GM10847 (cell line): ENCODE measurements around the gene GARIN3.

Experiments used
- POLR2A ChIP-seq: IDR thresholded peaks from 2 replicates; pipeline ENCODE4 v1.6.1; 2011; ENCODE audit not compliant: insufficient read length; ENCODE audit errors: extremely low read depth

Gene GARIN3

DNA sequence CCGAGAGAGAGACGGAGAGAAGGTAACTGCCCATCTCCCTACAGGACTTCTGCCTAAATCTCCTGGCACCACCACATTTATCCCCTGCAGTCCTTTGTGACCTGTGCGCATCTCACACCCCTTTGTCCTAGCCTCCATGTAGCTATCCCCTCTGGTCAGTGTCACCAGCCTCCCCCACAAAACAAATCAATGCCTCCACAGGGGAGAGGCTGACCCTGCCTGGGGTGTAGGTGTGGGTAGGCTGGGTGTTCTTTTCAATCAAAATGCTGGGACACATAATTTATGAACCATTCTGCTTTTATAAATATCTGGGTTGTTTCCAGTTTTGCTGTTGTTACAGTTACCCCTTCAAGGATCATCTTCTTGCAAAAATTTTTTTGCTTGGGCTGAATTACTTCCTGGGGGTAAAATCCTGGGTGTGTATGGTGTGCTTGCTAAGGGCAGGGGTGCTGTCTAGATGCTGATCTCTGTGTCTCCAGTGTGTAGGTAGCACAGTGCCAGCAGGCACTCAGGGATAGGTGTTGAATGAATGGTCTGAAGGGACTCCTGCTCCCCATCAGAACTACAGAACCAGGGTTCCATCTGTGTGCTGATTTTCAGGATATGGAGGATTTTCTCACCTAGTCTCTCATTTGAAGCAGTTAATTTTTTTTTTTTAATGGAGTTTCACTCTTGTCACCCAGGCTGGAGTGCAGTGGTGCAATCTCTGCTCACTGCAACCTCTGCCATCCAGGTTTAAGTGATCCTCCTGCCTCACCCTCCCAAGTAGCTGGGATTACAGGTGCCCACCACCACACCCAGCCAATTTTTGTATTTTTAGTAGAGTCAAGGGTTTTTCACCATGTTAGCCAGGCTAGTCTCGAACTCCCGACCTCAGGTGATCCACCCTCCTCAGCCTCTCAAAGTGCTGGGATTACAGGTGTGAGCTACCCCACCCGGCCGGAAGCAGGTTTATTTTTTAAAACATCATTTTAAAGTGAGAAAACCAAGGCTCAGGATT, at the start of gene GARIN3:
Gene GARIN3 (minus strand): TSS at position 51 of the 1,000 bp plus-strand sequence. CDS start 96 bp downstream, outside the sequence.
- TF ChIP-seq POLR2A = no peak

DNA sequence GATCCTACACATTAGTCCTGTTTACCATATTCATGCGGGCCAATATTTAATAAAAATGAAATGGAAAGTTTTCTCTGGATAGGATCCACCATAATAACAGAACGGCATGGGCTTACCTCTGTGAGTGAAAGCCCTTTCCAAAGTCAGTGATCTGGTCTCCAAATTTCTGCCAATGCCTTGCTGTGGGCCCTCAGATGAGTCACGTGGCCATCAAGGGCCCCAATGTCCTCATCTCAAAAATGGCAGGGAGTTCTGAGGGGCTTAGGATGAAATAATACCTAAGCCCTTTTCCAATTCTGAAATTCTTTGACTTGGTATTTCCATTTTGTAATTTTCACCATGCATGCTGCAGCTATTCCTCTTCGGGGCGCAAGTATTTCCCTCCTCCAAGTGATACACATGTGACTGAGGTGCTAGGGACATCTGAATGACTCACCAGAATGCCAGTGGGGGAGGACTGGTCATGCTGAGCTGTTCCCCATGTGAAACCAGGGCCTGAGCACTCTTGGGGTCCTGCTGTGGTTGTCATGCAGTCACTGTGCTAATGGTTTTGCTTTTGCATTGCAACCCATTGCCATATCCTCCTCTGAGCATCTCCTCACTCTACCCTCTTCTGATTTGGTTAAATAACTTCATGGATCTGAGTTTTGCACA, 49.6 kb upstream of the GARIN3 start:
- TF ChIP-seq POLR2A = no peak

DNA sequence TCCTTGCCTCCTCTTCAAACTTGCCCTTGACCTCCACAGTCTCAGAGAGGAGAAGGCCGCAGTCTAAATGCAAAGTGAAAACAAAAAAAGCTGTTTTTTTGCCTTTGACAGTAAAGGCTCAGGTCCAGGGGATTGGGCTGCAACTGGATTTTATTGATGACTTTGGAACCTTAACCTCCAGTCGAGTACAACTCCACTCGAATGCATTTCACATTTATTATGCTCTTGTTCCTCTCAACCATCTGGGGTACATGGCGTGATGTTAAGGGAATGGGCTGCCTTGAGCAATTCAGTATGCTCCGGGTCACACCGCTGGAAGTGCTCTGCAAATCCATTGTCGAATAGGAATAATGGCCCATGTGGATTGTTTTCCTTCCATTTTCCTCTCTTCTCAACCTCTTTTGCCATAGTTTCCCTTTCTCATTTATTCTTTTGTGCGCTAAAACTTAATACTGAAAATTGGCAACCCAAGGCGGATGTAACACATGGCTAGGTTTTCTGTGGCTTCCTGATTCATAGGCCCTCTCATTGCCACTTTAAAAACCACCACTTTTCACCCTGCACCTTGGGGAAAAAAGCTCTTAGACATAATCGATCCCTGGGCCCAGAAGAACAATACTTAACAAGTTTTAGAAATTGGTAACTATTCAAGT, 48.9 kb upstream of the GARIN3 start:
- no peak for TF ChIP-seq POLR2A

DNA sequence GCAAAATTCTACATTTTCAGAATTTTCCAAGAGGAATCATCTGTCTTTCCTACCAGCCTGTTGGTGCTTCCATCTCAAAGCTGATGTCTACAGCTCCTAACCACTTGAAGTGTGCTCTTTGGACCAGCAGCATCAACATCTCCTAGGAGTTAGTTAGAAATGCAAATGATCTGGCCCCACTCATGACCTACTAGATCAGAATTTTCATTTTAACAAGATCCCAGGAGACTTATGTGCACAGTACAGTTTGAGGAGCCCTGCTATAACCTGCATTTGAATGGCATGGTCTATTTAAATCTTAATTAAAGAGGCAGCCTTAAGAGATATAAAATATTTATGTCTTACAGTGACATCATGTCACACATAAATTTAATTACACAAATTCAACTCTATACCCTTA, 48.4 kb upstream of the GARIN3 start:
- no peak for TF ChIP-seq POLR2A

DNA sequence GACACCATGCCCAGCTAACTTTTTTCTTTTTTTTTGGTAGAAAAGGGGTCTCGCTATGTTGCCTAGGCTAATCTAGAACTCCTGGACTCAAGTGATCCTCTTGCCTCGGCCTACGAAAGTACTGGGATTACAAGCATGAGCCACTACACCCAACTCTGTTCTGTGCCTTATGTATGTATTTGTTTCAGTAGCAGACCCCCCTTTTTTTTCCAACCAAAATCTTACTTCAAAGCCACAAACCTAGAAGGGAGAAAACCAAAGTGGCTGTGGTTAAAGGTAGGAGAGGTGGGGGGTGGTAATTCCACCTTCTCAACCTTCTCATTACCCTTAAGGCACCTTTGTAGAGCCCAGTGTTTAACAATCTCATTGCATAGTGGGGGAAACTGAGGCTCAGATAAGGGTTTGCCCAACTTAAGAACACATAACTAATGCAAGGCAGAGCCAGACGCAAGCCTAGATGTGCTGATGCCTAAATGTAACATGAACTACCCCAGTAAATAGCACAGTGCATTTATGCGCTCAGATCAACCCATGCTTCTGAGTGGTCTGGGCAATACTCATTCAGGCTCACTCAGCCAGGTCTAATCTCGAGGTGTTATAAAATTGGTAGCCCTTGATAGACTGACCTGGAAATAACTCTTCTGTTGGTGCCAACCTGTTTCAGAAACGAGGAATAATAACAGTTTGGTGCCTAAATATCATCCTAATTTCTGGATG, 47.6 kb upstream of the GARIN3 start:
- TF ChIP-seq POLR2A = no peak

DNA sequence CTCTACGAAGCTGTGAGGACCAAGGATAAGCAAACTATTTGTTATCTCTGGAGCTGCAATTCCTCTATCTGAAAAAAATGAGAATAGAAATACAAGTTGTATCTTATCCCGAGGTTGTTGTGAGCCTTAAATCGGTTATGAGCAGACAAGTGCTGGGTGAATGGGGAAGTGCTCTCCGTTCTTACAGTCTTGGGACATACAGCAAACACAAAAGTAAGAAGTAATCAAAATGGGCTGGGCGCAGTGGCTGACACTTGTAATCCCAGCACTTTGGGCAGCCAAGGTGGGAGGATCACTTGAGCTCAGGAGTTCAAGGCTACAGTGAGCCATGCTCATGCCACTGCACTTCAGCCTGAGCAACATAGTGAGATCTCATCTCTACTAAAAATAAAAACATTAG, 46.2 kb upstream of the GARIN3 start:
- no peak for TF ChIP-seq POLR2A

DNA sequence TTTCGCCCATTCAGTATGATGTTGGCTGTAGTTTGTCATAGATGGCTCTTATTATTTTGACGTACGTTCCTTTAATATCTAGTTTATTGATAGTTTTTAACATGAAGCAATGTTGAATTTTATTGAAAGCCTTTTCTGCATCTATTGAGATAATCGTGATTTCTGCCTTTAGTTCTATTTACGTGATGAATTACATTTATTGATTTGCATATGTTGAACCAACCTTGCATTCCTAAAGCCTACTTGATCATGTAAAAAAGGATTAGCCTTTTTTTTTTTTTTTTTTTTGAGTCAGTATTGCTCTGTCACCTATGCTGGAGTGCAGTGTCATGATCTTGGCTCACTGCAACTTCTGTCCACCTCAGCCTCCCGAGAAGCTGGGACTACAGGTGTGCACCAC, 39.6 kb upstream of the GARIN3 start:
- TF ChIP-seq POLR2A = no peak

DNA sequence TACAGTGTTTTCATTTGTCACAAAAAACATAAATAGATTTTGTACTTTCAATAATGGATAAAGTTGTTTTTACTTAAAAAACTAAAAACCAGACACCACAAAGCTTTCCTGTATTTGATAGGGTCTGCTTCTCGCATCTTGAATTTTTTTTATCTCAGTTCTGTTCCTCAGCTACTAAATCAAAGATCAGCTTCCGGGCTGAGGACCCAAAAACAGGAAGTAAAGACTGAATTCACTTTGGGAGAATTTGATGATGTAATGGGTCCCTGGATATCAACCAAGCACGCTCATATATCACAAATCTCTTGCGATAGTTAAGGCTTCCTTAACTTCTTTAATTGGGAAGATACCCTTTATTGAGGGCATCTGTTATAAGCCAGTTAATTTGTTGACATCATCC, 38.7 kb upstream of the GARIN3 start:
- no peak for TF ChIP-seq POLR2A

DNA sequence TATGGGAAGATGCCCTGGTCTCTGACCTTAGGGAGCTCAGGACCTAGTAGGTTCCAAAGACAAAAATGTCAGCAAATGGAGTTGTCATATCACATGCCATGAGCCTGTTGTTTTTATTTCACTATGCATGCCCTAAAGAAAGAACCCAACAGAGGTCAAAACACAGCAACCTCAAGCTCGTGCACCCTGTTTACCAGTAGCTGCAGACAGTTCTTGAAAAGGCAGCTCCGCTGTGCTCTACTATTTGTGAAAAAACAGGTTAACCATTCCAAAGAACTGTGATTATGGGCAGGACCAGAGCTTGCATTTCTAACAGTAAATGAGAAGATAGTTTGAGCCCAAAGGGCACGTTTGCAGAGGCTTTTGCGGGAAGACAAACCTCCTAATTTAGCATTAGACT, 37.4 kb upstream of the GARIN3 start:
- TF ChIP-seq POLR2A = no peak

DNA sequence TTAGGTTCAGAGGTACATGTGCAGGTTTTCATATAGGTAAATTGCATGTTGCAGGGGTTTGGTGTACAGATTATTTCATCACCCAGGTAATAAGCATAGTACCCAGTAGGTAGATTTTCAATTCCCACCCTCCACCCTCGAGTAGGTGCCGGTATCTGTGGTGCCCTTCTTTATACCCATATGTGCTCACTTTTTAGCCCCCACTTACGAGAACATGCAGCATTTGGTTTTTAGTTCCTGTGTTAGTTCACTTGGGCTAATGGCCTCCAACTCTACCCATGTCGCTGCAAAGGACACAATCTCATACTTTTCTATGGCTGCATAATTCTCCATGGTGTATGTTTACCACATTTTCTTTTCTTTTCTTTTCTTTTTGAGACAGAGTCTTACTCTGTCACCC, 35.8 kb upstream of the GARIN3 start:
- no peak for TF ChIP-seq POLR2A

DNA sequence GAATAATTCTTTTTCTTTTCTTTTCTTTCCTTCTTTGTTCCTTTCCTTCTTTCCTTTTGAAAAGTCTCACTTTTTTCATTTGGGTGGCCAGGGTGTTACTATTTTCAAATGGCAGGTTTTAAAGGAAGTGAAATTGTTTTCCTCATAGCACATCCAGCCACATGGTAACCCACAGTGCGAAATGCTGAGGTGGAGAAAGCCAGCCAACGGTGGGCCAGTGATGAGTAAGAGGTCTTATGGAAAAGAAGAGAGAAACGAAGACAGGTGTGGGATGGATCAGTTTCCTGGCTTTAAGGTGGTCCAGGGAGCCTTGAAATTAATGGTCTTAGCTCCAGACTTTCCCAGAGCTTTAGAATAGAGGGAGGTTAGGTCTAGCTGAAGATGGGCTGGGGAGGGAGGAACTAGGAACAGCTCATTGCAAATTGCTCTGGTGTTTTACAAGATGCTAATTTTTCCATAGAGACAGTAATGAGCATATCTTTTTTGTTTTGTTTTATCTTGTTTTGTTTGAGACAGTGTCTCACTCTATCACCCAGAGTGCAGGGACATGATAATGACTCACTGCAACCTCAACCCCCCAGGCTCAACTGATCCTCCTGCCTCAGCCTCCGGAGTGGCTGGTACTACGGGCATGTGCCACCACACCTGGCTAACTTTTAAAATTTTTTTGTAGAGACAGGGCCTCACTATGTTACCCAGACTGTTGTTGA, 32.4 kb upstream of the GARIN3 start:
- TF ChIP-seq POLR2A = no peak

DNA sequence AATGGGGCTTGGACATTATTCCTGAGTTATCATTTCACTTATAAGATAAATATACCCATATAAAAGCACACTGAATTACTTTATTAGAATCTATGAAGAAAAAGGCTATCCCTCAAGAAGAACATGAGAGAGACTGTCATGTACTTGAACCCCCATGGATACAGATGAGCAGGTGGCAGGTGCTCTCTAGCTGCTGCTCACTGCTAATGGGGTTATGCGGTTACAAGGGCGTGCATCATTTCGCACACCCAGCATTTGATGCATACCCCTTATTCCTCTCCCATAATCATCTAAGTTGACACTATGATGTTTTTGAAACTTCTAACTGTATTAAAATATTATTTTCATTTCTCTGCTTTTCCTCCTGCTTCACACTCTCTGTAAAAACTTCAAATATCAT, 31.0 kb upstream of the GARIN3 start:
- TF ChIP-seq POLR2A = no peak

DNA sequence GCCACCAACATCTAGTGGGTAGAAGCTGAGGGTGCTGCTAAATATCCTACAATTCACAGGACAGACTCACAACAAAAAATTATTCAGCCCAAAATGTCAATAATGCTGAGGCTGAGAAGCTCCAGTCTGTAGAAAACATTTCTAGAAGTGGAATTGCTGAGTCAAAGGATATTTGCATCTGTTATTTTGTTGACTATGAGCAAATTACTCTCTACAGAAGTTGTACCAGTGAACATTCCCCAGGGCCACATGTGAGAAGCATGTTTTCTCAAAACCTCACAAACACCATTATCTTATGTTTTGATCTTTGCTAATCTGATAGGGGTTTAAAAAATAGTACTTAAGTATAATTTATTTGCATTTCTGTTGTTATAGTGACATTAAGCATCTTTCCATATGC, 30.0 kb upstream of the GARIN3 start:
- TF ChIP-seq POLR2A = no peak

DNA sequence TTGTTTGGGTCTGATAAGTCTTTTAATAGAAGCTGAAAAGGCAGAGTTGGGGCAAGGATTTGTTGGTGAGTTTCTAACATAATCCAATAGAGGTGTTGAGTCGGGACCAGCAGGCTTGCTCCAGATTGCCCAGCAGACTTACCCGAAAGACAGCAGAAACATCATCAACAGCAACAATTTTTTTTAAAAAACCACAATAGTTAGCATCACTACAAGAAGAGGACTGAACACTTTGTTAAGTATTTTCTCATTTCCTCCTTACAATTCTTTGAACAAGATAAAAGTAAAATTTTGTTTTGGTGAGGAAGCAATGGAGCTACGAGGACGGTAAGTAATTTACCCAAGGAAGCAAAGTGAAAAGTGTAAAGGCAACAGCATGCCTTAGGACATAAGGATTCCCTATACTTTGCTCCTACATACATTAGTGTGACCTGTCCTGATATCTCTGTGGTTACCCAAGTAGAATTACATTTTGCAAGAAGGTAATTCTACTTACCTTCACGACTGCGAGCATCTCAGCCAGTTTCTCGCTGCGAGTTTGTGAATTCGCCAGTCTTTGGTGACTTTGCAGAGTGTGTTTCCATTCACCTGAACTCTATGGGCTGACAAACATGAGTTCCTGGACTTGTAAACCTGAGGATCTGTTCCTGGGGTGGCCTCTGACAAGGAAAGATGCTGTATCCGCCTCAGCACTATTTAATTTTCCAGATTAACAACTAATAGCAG, 27.8 kb upstream of the GARIN3 start:
- TF ChIP-seq POLR2A = no peak
